Stimulated activated CD8-positive, alpha-beta memory T cell treated with anti-CD3 and anti-CD28 coated beads, Interleukin-7, amount 100 ng/mL, for 4 hours (primary cell): ENCODE data around the gene PRUNE2.

Experiments
- DNase-seq, 2 donors: peaks; one replicate each; pipeline ENCODE4 v3.0.0-alpha.2; 2020; ENCODE audit warnings: low read depth in 2 of 2

Gene PRUNE2

GRCh38 chr9:76655971-76656370 lies 249.9 kb downstream of the PRUNE2 start:
- no peak for DNase-seq

GRCh38 chr9:76655121-76655541 lies 250.8 kb downstream of the PRUNE2 start:
- DNase-seq = no peak

- DNase-seq = no peak
These were observed 251.3 kb downstream of the PRUNE2 start for GRCh38 chr9:76654575-76654974.

GRCh38 chr9:76654051-76654461 lies 251.9 kb downstream of the PRUNE2 start:
- DNase-seq = no peak

GRCh38 chr9:76652894-76653293 lies 253.0 kb downstream of the PRUNE2 start:
- no peak for DNase-seq

- no peak for DNase-seq
These were observed 254.7 kb downstream of the PRUNE2 start for GRCh38 chr9:76651119-76651705.

GRCh38 chr9:76650692-76651091 lies 255.2 kb downstream of the PRUNE2 start:
- DNase-seq = no peak

- no peak for DNase-seq
These were observed 256.0 kb downstream of the PRUNE2 start for GRCh38 chr9:76649894-76650293.

- no peak for DNase-seq
These were observed 259.7 kb downstream of the PRUNE2 start for GRCh38 chr9:76646249-76646648.

- DNase-seq = no peak
These were observed 261.2 kb downstream of the PRUNE2 start for GRCh38 chr9:76644647-76645250.

GRCh38 chr9:76644171-76644570 lies 261.7 kb downstream of the PRUNE2 start:
- no peak for DNase-seq

GRCh38 chr9:76643399-76644117 lies 262.4 kb downstream of the PRUNE2 start:
- no peak for DNase-seq

- no peak for DNase-seq
These were observed 263.2 kb downstream of the PRUNE2 start for GRCh38 chr9:76642701-76643209.

GRCh38 chr9:76642074-76642473 lies 263.8 kb downstream of the PRUNE2 start:
- no peak for DNase-seq

GRCh38 chr9:76638001-76638400 lies 267.9 kb downstream of the PRUNE2 start:
- no peak for DNase-seq

- DNase-seq = no peak
These were observed 268.5 kb downstream of the PRUNE2 start for GRCh38 chr9:76637416-76637815.

- no peak for DNase-seq
These were observed 271.4 kb downstream of the PRUNE2 start for GRCh38 chr9:76634356-76635054.

- DNase-seq = no peak
These were observed 275.0 kb downstream of the PRUNE2 start for GRCh38 chr9:76630916-76631315.

GRCh38 chr9:76629205-76629990 lies 276.5 kb downstream of the PRUNE2 start:
- DNase-seq = no peak

GRCh38 chr9:76628155-76628554 lies 277.8 kb downstream of the PRUNE2 start:
- no peak for DNase-seq

GRCh38 chr9:76626980-76627379 lies 278.9 kb downstream of the PRUNE2 start:
- DNase-seq = no peak

GRCh38 chr9:76626141-76626540 lies 279.8 kb downstream of the PRUNE2 start:
- DNase-seq = no peak
